HG03045 (cell line): Measurements from ENCODE around the gene HECW1.

Experiments
- ATAC-seq: cut with Tn5 transposase; IDR thresholded peaks from one replicate; pipeline ENCODE4 v1.9.1; 2021; ENCODE audit warnings: mild to moderate bottlenecking, moderate library complexity; ENCODE audit not compliant: unreplicated experiment

Gene HECW1

GRCh38 chr7:43248961-43249822, 136.7 kb downstream of the HECW1 start:
- ATAC-seq = no peak

GRCh38 chr7:43249823-43250145, 137.3 kb downstream of the HECW1 start:
- ATAC-seq = no peak

- ATAC-seq = peak; percentile 76
Measured at GRCh38 chr7:43260980-43261878, 148.8 kb downstream of the HECW1 start.

- no peak for ATAC-seq
Measured at GRCh38 chr7:43265139-43265538, 152.7 kb downstream of the HECW1 start.

GRCh38 chr7:43273939-43274719, 161.7 kb downstream of the HECW1 start:
- ATAC-seq = no peak

- ATAC-seq = no peak
Measured at GRCh38 chr7:43274752-43275151, 162.3 kb downstream of the HECW1 start.

GRCh38 chr7:43276547-43276946, 164.1 kb downstream of the HECW1 start:
- no peak for ATAC-seq

GRCh38 chr7:43278088-43278644, 165.7 kb downstream of the HECW1 start:
- ATAC-seq = no peak

GRCh38 chr7:43281268-43281667, 168.8 kb downstream of the HECW1 start:
- ATAC-seq = no peak

GRCh38 chr7:43283706-43284105, 171.3 kb downstream of the HECW1 start:
- no peak for ATAC-seq

- ATAC-seq = no peak
Measured at GRCh38 chr7:43289826-43290225, 177.4 kb downstream of the HECW1 start.

- no peak for ATAC-seq
Measured at GRCh38 chr7:43290978-43291377, 178.5 kb downstream of the HECW1 start.

- ATAC-seq = no peak
Measured at GRCh38 chr7:43291789-43292188, 179.3 kb downstream of the HECW1 start.

GRCh38 chr7:43292384-43292783, 179.9 kb downstream of the HECW1 start:
- ATAC-seq = no peak

GRCh38 chr7:43294080-43294630, 181.7 kb downstream of the HECW1 start:
- no peak for ATAC-seq

- ATAC-seq = no peak
Measured at GRCh38 chr7:43295429-43295828, 183.0 kb downstream of the HECW1 start.

- ATAC-seq = no peak
Measured at GRCh38 chr7:43296306-43296705, 183.9 kb downstream of the HECW1 start.

GRCh38 chr7:43298617-43299016, 186.2 kb downstream of the HECW1 start:
- no peak for ATAC-seq

- no peak for ATAC-seq
Measured at GRCh38 chr7:43300121-43300520, 187.7 kb downstream of the HECW1 start.

- no peak for ATAC-seq
Measured at GRCh38 chr7:43302211-43302711, 189.8 kb downstream of the HECW1 start.
